Forelimb muscle (tissue), 1 donor: Measurements from ENCODE around the gene PRKCB. TPM values are rescaled to one million over a fixed set of nuclear protein-coding genes. Genes with fewer than 3 reads are reported as not detected.

Experiments used
- DNase-seq: peaks from one replicate; pipeline ENCODE4 v3.0.0-alpha.2; 2013; ENCODE audit warnings: low read depth
- polyA plus RNA-seq: library from polyadenylated mRNA; unstranded; fragments of 120-200 nt; gene quantifications from one replicate; pipeline ENCODE4 v1.2.1, GENCODE V29; 2013; ENCODE audit not compliant: insufficient read length

Gene PRKCB
- polyA plus RNA-seq, 1 donor = 1.2 TPM

DNA sequence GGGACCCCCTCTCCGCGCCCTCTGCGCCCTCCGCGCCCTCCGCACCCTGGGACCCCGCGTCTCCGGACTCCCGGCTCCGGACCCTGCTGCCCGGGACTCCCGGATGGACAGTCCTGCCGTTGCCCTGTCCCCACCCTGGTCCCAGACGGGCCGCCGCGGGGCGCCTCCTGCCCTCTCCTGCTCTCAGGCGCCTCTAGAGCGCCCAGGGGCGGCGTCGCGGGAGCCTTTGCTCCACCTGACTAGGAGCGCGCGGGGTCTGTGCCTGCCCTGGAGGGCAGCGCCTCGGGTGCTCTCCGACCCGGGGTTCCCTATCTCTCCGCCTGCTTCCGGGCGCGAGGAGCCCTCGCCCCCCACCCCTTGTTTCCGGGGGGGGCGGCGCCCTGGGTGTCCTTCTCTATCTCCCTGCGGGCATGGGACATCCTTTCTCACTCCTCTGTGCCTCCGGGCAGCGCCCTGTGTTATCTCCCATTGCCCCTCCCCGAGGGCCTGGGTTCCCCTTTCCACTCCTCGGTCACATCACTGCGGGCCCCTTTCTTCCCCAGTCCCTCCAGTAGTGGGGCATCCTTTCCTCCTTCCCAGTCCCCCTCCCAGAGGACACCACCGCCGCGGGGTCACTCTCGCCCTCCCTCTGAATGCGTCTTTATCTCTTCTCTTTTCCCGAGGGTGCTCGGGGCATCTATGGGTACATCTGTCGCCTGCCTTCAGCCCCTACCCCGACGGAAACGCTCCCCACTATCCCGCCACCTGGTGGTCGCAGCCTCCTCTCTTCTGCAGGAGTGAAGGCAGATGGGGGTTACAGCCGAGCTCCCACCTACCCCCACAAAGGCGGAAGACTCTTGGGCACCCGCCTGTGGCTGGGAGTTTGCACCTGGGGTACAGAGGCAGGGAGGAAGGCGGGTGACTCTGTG lies 875 bp downstream of the PRKCB start:
- no peak for DNase-seq

DNA sequence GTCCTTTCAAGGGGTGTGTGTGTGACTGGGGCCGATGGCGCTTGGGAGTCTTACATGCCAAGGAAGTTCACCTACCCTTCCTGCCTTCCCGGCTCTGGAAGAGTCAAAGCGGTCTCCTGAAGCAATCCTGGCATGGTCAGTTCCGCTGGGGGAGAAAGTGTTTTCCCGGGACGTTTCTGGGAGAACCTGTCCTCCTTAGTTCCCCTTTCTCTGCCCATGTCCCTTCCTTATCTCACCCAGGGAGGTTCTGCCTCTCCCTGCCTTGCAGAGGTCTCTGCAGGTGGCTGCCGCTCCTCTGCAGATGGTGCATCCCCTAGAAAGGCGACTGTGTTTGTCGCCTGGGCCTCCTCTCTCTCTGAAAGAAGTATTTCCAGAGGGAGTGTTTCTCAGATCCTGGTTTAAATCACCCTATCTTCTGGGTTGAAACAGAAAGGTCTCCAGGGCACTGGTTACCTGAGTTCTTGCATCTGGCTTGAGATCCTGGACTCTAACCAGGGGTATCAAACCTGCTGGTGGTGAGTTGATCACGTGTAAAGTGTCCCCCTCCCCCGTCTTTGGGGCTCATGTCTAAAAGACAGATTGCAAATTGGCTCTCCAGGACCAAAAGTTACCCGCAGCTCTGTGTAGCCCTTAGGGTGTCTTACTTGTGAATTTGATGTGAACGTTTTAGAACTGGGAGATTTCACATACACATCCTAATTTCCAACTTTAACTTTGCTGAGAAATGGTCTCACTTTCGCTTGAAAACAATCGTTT lies 1.9 kb downstream of the PRKCB start:
- DNase-seq = no peak

DNA sequence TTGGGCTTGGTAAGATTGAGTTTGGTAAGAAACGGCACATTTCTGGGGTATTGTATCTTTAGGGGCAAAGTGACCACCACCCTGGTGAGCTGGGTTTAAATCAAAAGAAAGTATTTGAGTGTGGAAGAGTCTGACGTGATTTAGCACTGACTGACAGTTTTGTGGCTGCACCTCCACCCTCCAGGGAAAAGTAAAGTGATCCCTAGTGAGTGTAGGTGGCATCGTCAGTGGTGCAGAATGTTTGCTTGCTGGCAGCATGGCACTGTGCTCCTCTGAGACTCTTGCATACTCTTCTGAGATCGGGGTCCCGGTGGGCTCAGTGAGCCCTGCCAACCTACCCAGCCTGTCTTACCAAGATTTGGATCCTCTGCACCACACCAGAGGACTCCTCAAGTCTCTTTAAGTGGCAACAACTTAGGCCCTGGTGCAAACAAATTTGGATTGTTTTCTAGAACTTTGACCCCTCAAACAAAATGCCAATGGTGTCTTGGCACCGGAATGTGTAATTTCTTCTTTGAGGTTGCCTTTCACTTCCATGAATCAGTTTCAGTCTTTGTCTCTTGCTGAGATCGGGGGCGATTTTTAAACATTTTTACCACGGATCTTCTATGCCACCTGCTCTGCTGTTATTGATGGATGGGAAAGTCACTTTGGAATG lies 2.8 kb downstream of the PRKCB start:
- DNase-seq = no peak

DNA sequence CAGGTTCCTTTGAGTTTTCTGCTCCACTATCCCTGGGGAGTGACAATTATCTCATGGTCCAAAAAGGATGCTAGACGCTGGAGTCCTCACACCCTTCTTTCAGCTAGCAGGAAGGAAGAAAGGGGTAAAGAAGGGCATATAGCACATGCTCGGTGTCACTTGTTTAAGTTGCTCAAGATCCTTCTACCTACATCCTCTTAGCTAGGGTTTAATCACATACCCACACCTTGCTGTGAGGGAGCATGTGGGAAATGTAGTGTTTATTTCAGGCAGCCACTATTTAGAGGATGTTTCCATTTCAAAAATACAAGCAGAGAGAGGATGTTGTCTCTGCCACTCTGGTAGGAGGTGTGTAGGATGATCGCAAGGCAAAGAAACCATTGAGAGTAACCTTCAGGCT lies 4.5 kb downstream of the PRKCB start:
- no peak for DNase-seq

DNA sequence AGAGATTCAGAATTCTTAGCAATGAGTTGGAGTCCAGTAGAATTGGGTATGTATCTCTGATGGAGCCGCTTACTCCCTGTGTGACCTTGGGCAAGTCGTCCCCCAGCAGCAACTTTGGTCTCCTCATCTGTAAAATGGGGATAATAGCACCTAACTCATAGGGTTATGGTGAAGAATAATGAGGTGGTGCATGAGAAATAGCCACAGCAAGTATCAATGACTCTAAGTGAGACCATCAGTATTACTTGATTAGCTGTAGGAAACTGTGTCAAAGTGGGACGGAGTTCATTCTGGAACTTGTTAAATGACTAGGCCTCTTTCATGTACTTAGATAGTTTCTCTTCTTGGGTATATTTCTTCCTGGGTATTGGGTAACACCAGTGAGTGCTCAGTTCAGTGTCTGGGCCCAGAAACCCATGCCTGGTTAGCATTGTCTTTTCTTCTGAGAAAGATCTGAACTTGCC lies 6.4 kb downstream of the PRKCB start:
- no peak for DNase-seq

DNA sequence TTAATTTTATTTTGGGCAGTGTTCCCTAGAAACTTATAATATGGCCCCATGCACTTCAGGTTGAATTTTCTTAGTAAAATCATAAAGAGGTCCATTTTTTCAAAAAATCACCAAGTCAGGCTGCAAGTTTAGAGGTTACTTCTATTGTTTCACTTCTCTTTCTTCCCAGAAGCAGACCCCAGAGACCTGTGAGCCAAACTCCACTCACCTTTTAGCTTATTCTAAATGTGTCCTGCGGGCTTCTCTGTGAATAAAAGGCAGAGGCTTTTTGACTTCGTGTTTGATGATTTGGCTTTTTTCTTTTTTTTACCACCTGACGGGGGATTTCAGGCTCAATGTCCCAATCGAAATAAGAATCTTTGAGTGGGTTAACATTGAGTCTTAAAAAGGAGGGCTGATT lies 7.4 kb downstream of the PRKCB start:
- no peak for DNase-seq

DNA sequence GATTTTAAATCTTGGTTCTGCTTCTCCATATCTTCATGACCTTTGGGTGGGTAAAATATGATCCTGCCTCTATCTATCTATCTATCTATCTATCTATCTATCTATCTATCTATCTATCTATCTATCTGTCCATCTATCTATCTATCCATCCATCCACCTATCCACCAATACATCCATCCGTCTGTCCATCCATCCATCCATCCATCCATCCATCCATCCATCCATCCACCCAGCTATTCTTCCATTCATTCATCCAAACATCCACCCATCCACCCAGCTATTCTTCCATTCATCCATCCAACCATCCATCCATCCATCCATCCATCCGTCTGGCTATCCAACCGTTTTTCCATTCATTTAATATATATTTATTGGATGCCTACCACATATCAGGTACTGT lies 11.5 kb downstream of the PRKCB start:
- DNase-seq = no peak

DNA sequence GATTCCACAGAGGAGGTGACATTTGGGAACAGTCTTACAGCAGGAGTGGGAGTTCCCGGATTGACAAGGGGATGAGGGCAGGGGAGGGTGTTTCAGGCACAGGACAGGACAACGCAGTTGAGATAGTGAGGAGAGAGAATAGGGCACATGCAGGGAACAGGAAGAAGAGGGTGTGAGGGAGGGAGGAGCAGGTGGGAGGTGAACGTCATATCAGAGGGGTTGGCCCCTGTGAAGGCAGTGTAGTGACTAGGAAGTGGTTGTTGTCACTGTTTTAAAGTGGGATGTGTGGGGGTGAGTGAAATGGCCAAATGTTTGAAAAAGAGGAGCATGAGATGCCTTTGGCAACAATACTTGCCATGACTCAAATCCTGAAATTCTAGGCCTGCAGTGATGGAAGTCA lies 12.2 kb downstream of the PRKCB start:
- no peak for DNase-seq

DNA sequence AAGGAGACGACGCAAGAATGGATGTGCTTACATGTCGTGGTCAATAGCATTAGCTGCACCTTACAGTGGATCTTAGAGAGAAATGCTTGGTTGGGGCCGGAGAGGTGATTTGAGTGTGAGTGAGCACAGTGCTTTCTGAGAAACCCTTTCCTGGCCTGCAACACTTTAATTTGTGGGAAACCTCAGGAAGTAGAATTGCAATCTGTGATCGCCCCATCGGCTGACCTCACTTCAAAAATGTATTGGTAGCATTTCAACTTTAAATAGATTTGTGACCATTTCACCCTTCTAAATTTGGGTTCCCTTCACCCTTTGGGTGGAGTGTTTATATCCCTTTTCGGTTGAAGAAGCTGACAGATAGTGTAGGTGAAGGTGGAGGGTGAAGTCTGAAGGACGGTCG lies 13.2 kb downstream of the PRKCB start:
- no peak for DNase-seq

DNA sequence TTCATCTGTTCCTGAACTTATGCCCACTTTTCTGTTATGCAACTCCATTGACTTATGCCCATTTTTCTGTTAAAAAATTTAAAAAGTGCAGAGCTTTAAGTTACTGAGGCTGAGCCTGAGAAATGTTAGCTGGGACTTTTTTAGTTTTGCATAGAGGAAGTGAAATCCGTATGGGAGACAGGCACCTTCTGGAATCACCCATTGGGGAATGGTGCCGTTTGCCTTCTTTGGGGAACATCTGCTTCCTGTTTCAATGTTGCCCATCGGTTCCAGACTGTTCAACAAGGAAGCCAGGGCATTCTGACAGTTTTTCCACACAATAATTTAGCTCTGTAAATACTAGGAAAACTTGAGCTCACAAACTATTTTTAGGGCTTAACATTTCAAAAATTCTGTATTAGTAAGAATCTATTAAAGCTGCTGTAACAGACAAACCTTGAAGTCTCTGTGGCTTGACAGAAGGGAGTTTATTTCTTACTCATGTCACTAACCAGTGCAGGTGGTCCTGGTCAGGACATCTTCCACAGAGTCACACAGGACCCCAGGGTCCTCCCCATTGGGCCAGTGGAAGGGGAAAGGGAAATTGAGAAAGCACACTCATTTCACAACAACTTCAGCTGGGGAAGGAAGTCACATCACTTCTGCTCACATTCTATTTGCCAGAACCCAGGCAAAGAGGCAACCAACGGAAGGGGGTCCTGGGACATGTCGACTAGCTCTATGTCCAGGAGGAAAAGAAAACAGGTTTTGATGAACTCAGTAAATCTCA lies 17.2 kb downstream of the PRKCB start:
- DNase-seq = no peak

DNA sequence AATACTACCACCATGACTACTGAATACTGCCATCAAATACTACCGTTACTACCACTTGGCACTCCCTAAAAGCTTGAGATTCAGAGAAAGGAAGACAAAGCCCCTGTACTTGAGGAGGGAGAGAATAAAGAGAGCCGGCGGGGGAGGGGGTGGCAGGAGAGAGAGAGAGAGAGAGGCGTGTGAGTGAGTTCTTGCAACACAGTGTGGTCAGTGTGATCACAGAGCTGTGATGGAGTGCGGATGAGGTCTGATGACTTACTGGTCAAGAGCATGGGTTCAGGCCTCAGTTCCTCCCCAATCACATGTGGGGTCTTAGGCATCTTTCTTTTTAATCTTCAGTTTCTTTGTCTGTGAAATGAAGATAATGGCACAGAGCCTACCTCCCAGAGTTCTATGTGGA lies 19.2 kb downstream of the PRKCB start:
- no peak for DNase-seq

DNA sequence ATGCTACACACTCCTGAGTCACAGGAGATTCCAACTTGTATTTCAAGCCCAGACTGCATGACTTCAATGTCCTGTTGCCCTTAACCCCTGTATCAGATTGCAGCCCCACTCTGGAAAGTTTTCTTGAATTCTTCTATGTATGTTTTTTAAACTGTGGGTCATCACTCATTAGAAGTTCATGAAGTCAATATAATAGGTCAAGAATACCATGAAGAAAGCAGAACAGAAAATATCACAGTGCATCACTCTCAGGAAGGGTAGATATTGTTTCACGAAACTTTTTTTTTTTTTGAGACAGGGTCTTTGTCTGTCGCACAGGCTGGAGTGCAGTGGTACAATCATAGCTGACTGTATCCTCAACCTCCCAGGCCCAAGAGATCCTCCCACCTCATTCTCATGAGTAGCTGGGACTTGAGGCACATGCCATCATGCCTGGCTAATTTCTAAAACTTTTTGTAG lies 20.5 kb downstream of the PRKCB start:
- no peak for DNase-seq

DNA sequence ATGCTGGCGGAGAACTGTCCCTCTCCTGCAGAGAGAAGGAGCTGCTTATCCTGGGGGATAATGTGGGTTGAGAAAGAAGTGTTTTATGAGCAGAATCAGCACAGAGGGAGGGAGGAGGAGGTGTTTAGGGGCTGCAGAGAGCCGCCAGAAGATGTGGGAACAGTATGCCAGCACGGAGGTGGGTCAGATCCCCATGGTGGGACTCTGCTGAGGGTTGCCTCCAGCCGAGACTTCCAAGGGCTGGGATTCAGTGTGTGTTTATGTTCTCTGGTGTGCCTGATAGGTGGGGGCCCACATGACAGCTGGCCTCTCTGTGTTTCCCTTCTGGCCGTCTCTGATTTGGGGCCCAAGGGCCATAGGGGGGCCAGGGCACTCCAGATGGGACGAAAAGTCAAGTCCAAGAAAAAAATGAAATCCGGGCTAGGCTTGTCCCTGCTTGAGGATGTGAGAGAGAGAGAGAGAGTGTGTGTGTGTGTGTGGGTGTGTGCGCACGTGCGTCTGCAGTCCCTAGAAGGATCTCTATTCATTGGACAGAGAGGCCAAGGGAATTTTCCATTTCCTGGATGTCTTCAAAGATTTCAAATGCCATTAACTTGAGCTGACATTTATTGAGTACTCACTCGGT lies 21.6 kb downstream of the PRKCB start:
- no peak for DNase-seq

DNA sequence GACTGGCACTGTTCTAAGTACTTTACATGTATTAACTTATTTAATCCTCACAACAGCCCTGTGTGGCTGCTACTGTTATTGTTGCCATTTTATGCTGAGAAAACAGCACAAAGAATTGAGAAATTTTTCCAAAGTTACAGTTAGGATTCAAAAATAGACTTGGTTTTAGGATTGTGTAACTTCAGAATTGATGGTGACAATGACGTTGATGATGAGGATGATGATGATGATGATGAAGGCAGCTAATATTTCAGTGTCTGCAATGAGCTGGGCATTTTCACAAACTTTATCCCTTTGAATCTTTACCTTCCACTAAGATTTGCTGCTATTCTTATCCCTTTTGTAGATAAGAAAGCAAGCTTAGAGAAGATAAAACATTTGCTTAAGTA lies 22.1 kb downstream of the PRKCB start:
- DNase-seq = no peak

DNA sequence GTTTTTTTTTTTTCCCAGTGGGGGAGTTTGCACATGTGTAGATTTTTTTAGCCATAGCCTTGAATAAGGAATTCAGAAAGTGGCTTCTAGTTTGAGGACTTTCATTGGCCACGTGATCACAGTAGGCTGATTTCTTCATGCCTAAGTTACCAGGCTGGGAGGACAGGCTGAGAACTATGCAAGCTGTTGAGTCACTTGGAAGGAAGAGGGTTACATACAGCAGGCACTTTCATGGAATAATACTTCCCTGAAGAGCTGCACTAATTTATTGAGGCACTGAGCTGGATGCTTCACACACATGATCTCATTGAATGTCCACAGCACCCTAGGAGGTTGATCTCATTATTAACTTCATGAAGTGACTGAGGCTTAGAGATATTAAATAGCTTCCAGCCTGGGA lies 22.8 kb downstream of the PRKCB start:
- no peak for DNase-seq

DNA sequence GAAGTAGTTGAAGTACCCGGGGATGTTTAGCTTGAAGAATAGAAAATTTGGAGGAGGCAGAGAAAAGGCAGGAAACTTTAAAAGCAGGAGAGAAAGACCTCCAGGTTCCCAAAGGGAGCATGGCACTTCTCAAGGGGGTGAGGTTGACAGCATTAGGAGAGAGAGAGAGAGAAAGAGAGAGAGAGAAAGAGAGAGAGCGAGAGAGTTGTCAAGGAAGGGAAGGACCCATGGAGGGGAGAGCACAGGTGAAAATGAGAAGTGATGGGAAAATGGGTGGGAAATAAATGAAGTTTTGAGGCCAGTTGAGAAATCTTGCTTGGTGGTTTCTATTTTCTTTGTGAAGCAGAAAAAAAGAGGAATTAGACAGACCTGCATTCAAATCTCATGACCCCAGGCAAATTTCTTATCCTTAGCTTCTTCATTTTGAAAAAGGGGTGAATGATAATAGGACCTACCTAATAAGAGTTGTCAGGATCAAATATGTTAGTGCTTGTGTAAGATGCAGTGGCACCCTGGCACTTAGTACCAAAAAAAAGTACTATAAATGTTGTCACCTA lies 24.0 kb downstream of the PRKCB start:
- no peak for DNase-seq

DNA sequence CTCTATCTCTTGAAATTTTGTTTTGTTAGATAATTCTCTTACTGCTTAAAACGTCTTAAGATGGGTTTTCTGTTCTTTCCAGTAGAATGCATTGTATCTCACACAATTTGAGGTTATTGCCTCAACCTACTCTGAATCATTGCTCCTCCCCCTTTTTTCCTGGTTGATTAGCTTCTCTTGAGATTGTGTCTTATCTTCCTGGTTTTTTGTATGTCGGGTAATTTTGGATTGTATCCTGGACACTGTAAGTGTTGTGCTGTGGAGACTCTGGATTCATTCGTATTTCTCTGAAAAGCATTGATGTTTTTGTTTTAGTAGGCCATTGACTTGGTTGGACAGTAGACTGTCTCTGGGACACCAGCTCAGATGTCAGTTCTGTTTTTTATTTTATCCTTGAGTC lies 26.1 kb downstream of the PRKCB start:
- DNase-seq = no peak

DNA sequence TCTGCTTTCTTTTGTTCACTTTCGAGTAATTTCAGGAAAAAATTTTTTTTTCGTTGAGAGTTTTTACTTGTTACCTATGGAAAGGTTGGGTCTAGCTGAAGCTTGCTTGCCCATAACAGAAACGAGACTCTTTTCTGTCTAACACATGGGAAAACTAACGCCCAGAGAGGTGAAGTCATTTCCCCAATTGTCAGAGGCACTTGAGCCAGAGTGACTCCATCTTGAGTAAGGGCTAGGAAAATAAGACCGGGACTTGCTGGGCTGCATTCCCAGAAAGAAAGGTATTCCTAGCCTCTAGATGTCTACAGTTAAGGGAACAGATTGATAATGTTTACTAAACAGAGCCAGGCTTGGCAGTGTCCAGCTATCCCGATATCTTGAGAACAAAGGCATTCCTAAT lies 26.8 kb downstream of the PRKCB start:
- DNase-seq = no peak

DNA sequence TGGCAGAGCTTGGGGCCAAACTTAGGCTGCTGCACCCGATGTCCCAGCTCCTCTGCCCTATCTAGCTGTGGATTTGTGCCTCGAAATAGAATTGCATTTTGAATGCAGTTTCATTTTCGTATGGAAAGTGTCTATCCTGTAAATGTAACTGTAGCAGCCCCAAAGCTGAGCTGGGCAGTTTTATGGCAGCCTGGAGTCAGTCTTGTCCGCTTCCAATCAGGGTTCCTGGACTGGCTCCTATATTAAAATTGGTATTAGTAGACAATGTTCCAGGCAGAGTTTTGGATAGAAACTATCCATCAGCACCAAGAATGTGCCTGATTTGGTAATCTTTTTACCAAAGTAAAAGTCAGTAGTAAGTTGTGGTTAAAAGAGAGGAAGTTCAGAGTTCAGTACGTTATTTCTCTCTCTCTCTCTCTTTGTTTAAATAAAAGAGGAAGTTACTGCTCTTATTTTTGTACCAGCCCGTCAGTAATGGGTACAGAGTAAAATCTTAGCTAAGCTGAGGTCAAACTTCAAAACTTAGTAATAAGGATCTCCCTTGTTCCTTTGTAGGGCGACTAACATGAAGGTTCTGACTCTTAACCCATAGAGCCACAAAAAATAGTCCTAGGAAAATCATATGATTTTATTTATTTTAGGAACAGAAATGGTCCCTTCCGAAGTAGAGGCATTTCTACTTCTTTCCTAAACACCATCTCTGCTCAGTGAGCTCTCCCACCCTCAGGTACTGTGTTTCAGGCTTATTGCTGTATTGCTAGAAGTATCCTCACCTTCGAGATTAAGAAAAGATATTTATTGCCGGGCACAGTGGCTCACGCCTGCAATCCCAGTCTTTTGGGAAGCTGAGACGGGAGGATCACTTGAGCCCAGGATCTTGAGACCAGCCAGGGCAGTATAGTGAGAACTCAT lies 28.0 kb downstream of the PRKCB start:
- DNase-seq = no peak

DNA sequence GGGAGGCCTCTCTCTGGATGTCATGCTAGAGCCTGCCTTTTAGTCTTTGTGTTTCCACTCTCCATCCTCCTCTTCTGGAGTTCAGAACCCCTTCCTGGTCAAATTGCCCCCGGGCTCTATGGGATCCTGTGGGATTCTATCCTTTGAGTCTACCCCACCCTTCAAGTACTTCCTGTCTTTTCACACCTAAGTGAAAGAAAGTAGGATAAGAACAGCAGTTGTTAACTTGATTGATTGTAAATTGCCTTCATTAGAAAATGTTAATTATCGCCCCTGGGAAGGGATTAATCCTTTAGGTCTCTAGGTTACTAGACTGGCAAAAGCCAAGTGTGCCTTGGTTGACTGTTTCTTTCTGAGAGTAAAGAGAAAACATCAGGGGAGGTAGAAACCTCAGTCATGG lies 30.1 kb downstream of the PRKCB start:
- no peak for DNase-seq
